SK-N-SH treated with all-trans-retinoic acid at 6 μM for 48 hours (cell line): ENCODE measurements around the gene SPOCK2.

Experiments used
- ARNTL ChIP-seq: fragments of 450-650 bp; formaldehyde crosslinking; IDR thresholded peaks from 2 replicates; pipeline ENCODE4 v1.5.0; 2020; ENCODE audit warnings: low read depth, mild to moderate bottlenecking, moderate library complexity, borderline replicate concordance
- CSDC2 ChIP-seq: fragments of 250-450 bp; sonication (Bioruptor Pico); IDR thresholded peaks from 2 replicates; pipeline ENCODE4 v1.5.0; 2020; ENCODE audit warnings: mild to moderate bottlenecking, moderate library complexity
- ISL1 ChIP-seq: fragments of 250-450 bp; sonication (Bioruptor Pico); IDR thresholded peaks from 2 replicates; pipeline ENCODE4 v2.1.2; 2022; ENCODE audit warnings: mild to moderate bottlenecking, moderate library complexity
- PATZ1 ChIP-seq: fragments of 250-450 bp; sonication (Bioruptor Pico); IDR thresholded peaks from 2 replicates; pipeline ENCODE4 v1.8.0; 2020; ENCODE audit warnings: mild to moderate bottlenecking, moderate library complexity, borderline replicate concordance
- RARB ChIP-seq: fragments of 250-450 bp; sonication (Bioruptor Pico); IDR thresholded peaks from 2 replicates; pipeline ENCODE4 v1.8.0; 2021; ENCODE audit warnings: mild to moderate bottlenecking, moderate library complexity
- TOX ChIP-seq: fragments of 250-450 bp; sonication (Bioruptor Pico); IDR thresholded peaks from 2 replicates; pipeline ENCODE4 v1.8.0; 2021; ENCODE audit warnings: mild to moderate bottlenecking, moderate library complexity, borderline replicate concordance
- ZFP30 ChIP-seq: fragments of 450-650 bp; formaldehyde crosslinking; IDR thresholded peaks from 2 replicates; pipeline ENCODE4 v1.5.0; 2022; ENCODE audit warnings: mild to moderate bottlenecking, moderate library complexity
- ZNF70 ChIP-seq: fragments of 450-650 bp; formaldehyde crosslinking; IDR thresholded peaks from 2 replicates; pipeline ENCODE4 v1.5.0; 2020; ENCODE audit warnings: mild to moderate bottlenecking, moderate library complexity

- no peak for TF ChIP-seq PATZ1
- no peak for TF ChIP-seq ZFP30
- no peak for TF ChIP-seq ARNTL (CRISPR knock-in tag)
- no peak for TF ChIP-seq TOX (CRISPR knock-in tag)
- no peak for TF ChIP-seq ZNF70 (CRISPR knock-in tag)
- no peak for TF ChIP-seq ISL1
- TF ChIP-seq CSDC2 (CRISPR knock-in tag), result no peak
- TF ChIP-seq RARB (CRISPR knock-in tag), result no peak
These were observed 76.9 kb downstream of the SPOCK2 start for GRCh38 chr10:72011468-72011867.
